Measurements from ENCODE around the gene NDFIP2. TPM values are rescaled to one million over a fixed set of nuclear protein-coding genes. Genes with fewer than 3 reads are reported as not detected.

Gene NDFIP2
- total RNA-seq, 4 donors from 2014 or later, result 72.2 to 103 (median 86.2) TPM

GRCh38 chr13:79466872-79467271, 14.1 kb upstream of the NDFIP2 start:
- Histone ChIP-seq H3K4me3 (no peak overlapping the region), H3K27me3 (no peaks in the 10 kb centered on the region), H3K36me3 (no peaks in the 10 kb centered on the region), H3K4me1 (no peaks in the 10 kb centered on the region), H3K27ac (no peak overlapping the region), H3K9me3 (no peaks in the 10 kb centered on the region)
- TF ChIP-seq CTCF (IDR thresholded peaks at IDR 0.05) (no peak), POLR2A (IDR thresholded peaks at IDR 0.05) (no peak), EP300 (IDR thresholded peaks at IDR 0.05) (no peak), POLR2AphosphoS5 (IDR thresholded peaks at IDR 0.05) (no peak)
- DNase-seq (ENCODE audit: low spot score in 2 of 2), result no peak
- 86% methylated on average over 2 of the region's 2 CpGs for WGBS

GRCh38 chr13:79468402-79468801, 12.6 kb upstream of the NDFIP2 start:
- Histone ChIP-seq H3K4me3 (no peak overlapping the region), H3K27ac (no peak overlapping the region), H3K9me3 (no peaks in the 10 kb centered on the region), H3K4me1 (no peaks in the 10 kb centered on the region), H3K36me3 (no peaks in the 10 kb centered on the region), H3K27me3 (no peaks in the 10 kb centered on the region)
- WGBS, result 84% methylated on average over 1 of the region's 1 CpG
- TF ChIP-seq CTCF (IDR thresholded peaks at IDR 0.05) (no peak), EP300 (IDR thresholded peaks at IDR 0.05) (no peak), POLR2AphosphoS5 (IDR thresholded peaks at IDR 0.05) (no peak), POLR2A (IDR thresholded peaks at IDR 0.05) (no peak)
- no peak for DNase-seq (ENCODE audit: low spot score in 2 of 2)

GRCh38 chr13:79468819-79469218, 12.1 kb upstream of the NDFIP2 start:
- H3K36me3 ChIP-seq, result no peaks in the 10 kb centered on the region
- H3K27ac ChIP-seq, result no peak overlapping the region
- H3K27me3 ChIP-seq, result no peaks in the 10 kb centered on the region
- TF ChIP-seq CTCF (IDR thresholded peaks at IDR 0.05), result no peak
- no peak for TF ChIP-seq EP300 (IDR thresholded peaks at IDR 0.05)
- no peak for TF ChIP-seq POLR2A (IDR thresholded peaks at IDR 0.05)
- no peak for TF ChIP-seq POLR2AphosphoS5 (IDR thresholded peaks at IDR 0.05)
- 81% methylated on average over 3 of the region's 3 CpGs for WGBS
- H3K4me1 ChIP-seq, result no peaks in the 10 kb centered on the region
- H3K9me3 ChIP-seq, result no peaks in the 10 kb centered on the region
- H3K4me3 ChIP-seq, result no peak overlapping the region
- DNase-seq (ENCODE audit: low spot score in 2 of 2), result no peak

- 80% methylated on average over 3 of the region's 3 CpGs for WGBS
- no peak for DNase-seq (ENCODE audit: low spot score in 2 of 2)
- Histone ChIP-seq H3K4me3 (no peak overlapping the region), H3K36me3 (no peaks in the 10 kb centered on the region), H3K27me3 (no peaks in the 10 kb centered on the region), H3K9me3 (no peaks in the 10 kb centered on the region), H3K4me1 (no peaks in the 10 kb centered on the region), H3K27ac (no peak overlapping the region)
- TF ChIP-seq POLR2A (IDR thresholded peaks at IDR 0.05) (no peak), EP300 (IDR thresholded peaks at IDR 0.05) (no peak), CTCF (IDR thresholded peaks at IDR 0.05) (no peak), POLR2AphosphoS5 (IDR thresholded peaks at IDR 0.05) (no peak)
These were observed 11.3 kb upstream of the NDFIP2 start for GRCh38 chr13:79469608-79470007.

- DNase-seq (ENCODE audit: low spot score in 2 of 2), result no peak
- Histone ChIP-seq H3K36me3 (no peaks in the 10 kb centered on the region), H3K4me3 (no peak overlapping the region), H3K9me3 (no peaks in the 10 kb centered on the region), H3K27me3 (no peaks in the 10 kb centered on the region), H3K4me1 (no peaks in the 10 kb centered on the region), H3K27ac (no peak overlapping the region)
- TF ChIP-seq POLR2A (IDR thresholded peaks at IDR 0.05) (no peak), POLR2AphosphoS5 (IDR thresholded peaks at IDR 0.05) (no peak), EP300 (IDR thresholded peaks at IDR 0.05) (no peak), CTCF (IDR thresholded peaks at IDR 0.05) (no peak)
- 89% methylated on average over 2 of the region's 2 CpGs for WGBS
These were observed 10.3 kb upstream of the NDFIP2 start for GRCh38 chr13:79470666-79471065.
